D721Med (cell line): ENCODE data around the gene MCU.
"Not testable (repeated sequence)": the region's sequence is repeated elsewhere in the genome, so short reads cannot be mapped to it uniquely, and the experiment has no call there.

Experiments
- DNase-seq: peaks from one replicate; pipeline ENCODE4 v3.0.0; 2011; ENCODE audit warnings: low spot score; ENCODE audit not compliant: insufficient read length
- FAIRE-seq: peaks from 2 replicates; lab custom pipeline; 2011; peaks lifted over from hg19 to GRCh38; lab: Jason Lieb, UNC
- TF ChIP-seq, protein P1 (sequence below): IDR thresholded peaks from 2 replicates; pipeline ENCODE4 v1.5.1; 2012; ENCODE audit warnings: mild to moderate bottlenecking, control low read depth; ENCODE audit not compliant: insufficient read depth; ENCODE audit errors: missing control alignments

MCU gene

DNA sequence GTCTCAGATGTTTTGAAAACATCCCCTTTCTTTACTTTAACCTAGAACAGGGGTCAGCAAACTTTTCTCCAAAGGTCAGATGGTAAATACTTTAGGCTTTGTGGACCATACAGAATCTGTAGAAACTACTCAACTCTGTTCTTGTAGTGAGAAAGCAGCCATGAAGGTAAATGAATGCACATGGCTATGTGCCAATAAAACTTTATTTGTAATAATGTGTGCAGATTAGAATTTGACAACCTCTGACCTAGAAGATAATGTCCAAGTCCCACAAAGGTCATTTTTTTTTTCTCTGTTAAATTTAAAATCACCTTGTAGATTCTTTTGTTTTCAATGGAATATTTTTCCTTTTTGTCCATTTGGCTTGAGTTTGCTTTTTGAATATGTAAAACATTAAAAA, 218.8 kb downstream of the MCU start:
- no peak for DNase-seq
- no peak for FAIRE-seq
- TF ChIP-seq, protein P1, sequence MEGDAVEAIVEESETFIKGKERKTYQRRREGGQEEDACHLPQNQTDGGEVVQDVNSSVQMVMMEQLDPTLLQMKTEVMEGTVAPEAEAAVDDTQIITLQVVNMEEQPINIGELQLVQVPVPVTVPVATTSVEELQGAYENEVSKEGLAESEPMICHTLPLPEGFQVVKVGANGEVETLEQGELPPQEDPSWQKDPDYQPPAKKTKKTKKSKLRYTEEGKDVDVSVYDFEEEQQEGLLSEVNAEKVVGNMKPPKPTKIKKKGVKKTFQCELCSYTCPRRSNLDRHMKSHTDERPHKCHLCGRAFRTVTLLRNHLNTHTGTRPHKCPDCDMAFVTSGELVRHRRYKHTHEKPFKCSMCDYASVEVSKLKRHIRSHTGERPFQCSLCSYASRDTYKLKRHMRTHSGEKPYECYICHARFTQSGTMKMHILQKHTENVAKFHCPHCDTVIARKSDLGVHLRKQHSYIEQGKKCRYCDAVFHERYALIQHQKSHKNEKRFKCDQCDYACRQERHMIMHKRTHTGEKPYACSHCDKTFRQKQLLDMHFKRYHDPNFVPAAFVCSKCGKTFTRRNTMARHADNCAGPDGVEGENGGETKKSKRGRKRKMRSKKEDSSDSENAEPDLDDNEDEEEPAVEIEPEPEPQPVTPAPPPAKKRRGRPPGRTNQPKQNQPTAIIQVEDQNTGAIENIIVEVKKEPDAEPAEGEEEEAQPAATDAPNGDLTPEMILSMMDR, result no peak

GRCh38 chr10:72911758-72912157, 219.8 kb downstream of the MCU start:
- no peak for FAIRE-seq
- TF ChIP-seq, protein P1, result no peak
- DNase-seq, result no peak

DNA sequence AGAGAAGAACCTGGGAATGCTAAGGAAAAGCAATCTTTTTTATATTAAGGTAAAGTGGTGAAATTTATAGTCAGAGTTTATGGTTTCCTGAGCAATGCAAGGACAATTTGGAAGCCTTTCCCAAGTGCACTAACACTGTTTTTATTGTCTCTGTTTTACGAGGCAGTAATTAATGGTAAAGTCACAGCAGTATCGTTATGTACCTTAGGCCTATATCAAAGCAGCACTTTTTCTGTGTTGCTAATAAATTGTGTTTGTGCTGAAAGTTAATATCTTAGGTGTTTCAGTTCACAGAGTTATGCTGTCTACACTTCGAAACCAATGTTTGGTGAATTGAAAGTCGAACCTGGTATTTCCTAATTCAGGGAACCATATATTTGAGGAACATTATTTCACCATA, 220.8 kb downstream of the MCU start:
- FAIRE-seq, result no peak
- no peak for DNase-seq
- TF ChIP-seq, protein P1, result no peak

DNA sequence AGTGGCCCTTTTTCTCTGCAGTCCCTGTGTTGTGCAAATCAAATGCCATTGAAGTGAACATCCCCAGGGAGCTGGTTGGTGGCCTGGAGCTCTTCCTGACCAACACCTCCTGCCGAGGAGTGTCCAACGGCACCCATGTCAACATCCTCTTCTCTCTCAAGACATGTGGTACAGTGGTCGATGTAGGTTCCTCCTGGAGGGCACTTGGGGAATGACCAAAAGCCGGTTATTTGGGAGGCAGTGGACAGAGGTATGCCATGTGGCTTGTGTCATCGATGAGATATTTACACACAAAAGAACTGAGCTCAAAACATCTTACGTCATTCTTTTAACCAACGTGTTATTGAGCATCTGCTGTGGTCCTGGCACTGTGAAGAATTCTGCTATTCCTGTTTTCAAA, 221.3 kb downstream of the MCU start:
- FAIRE-seq (no peak), DNase-seq (no peak)
- TF ChIP-seq, protein P1, result no peak

DNA sequence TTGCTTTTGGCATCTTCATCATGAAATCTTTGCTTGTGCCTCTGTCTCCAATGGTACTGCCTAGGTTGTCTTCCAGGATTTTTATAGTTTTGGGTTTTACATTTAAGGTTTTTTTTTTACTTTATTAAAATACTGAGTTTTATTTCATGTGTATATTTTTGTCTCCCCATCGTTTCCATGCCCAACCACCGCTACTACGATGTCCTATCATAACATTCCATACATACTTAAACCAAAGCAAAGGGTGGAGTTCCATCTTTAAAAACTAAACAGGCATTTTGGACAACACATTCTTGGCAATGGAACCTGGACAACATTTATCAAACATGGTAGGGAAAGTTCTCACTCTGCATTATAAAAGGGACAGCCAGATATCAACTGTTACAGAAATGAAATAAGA, 225.3 kb downstream of the MCU start:
- FAIRE-seq, DNase-seq: not testable (repeated sequence)

- FAIRE-seq, DNase-seq: not testable (repeated sequence)
These were observed 225.9 kb downstream of the MCU start for GRCh38 chr10:72917803-72918332.

DNA sequence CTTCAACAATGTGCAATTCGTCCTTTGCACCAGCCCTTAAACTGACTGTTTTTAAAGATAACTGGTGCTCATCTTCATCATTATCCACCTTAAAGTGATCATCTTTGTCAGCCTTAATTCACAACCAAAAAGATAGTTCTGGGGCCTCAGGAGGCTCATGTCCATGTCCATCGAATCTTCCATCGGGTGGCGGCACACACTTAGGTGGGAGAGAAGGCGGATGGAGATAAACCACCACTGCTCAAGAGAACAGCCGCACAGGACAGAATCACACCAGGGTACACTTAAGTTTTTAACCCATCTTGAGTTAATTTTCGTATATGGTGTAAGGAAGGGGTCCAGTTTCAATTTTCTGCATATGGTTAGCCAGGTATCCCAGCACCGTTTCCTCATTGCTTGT, 226.4 kb downstream of the MCU start:
- no peak for FAIRE-seq
- TF ChIP-seq, protein P1, result no peak
- DNase-seq, result no peak

DNA sequence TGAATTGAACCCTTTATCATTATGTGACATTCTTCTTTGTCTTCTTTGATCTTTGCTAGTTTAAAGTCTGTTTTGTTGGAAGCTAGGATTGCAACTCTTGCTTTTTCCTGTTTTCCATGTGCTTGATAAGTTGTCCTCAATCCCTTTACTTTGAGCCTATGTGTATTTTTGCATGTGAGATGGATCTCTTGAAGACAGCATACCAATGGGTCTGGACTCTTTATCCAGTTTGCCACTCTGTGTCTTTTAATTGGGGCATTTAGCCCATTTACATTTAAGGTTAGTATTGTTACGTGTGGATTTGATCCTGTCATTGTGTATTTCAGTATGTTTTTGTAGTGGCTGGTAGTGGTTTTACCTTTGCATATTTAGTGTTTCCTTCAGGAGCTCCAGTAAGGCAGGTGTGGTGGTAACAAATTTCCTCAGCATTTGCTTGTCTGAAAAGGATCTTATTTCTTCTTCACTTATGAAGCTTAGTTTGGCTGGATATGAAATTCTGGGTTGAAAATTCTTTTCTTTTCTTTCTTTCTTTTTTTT, 229.3 kb downstream of the MCU start:
- DNase-seq, FAIRE-seq: not testable (repeated sequence)

DNA sequence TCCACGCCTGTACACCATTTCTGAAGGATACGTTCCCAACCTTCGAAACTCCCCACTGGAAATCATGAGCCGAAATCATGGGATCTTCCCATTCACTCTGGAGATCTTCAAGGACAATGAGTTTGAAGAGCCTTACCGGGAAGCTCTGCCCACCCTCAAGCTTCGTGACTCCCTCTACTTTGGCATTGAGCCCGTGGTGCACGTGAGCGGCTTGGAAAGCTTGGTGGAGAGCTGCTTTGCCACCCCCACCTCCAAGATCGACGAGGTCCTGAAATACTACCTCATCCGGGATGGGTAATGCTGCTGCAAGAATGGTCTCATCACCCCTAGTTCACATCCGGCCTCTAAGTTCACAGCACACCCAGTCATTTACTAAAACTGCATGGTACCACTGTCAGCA, 232.4 kb downstream of the MCU start:
- TF ChIP-seq, protein P1, result no peak
- no peak for DNase-seq
- FAIRE-seq, result no peak
